HUES64 (cell line): Measurements from ENCODE around the gene POLR1A.

Source experiments
- H3K27ac ChIP-seq: 2 replicates; pipeline ENCODE4 v1.7.0; 2013; ENCODE audit warnings: low read depth, low read length, inconsistent platforms
- H3K27me3 ChIP-seq: 2 replicates; pipeline ENCODE4 v1.6.1; 2013; ENCODE audit warnings: mild to moderate bottlenecking, low read length; ENCODE audit not compliant: insufficient read depth
- H3K36me3 ChIP-seq: 2 replicates; pipeline ENCODE4 v1.6.1; 2013; ENCODE audit warnings: mild to moderate bottlenecking, low read length; ENCODE audit not compliant: insufficient read depth
- H3K4me1 ChIP-seq: 2 replicates; pipeline ENCODE4 v1.6.1; 2013; ENCODE audit warnings: mild to moderate bottlenecking, low read length, moderate library complexity; ENCODE audit not compliant: insufficient read depth
- H3K4me3 ChIP-seq: 2 replicates; pipeline ENCODE4 v1.5.1; 2013; ENCODE audit warnings: mild to moderate bottlenecking, low read length, moderate library complexity
- H3K9ac ChIP-seq: 2 replicates; pipeline ENCODE4 v1.6.1; 2013; ENCODE audit warnings: mild to moderate bottlenecking, low read depth, low read length
- H3K9me3 ChIP-seq: 2 replicates; pipeline ENCODE4 v1.6.1; 2013; ENCODE audit warnings: low read depth, low read length; ENCODE audit not compliant: insufficient read depth
- WGBS: fragments of 150-250, 120-280 bp; methylation state at CpG from one replicate; pipeline ENCODE4 v1.1.7; 2013; ENCODE audit warnings: missing lambda C conversion rate; 5-methylcytosine and 5-hydroxymethylcytosine counted together

Gene POLR1A

DNA sequence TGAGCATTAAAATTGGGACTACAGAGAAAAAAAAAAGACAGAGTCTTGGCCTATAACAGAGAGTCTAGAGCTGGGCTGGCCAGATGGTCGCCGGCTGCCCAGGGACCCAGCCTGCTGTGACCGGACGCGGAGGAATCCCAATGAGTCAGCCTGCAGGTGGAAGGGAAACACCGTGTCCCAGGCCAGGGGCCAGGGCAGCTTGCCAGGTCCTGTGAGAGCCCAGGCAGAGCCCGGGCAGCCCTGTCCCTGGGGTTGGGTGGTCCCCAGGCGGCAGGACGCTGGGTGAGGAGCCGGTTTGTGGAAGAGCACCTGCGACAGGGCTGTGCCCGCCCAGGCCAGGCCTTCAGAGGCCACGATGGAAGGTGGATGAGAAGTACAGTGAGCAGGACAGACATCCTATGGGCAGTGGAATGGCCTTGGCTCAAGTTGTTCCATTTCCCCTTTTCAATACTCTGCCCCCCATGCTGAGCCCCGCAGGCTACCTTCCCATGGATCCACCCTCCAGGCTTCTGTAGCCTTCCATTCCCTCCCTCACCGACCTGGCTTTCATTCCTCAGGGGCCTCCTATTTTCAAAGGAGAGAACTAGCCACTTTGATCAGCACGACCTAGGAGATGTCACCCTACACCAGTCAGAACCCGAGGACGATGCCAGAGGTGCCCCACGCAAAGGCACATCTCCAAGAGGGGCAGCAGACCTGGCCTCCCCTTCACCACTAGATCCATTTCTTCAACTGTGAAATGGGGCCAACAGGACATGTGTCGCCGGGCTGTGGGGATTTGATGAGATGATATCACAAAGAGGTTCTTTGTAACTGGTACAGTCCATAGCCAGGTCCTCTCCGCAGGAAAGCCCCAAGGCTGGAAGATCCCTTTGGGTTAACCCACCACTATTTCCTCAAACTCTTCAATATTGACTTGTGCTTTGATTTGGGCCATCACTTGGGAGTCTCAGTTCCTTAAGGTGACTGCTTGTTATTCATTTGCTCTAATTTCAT is 87.5 kb downstream of the POLR1A start:
- H3K36me3 ChIP-seq = no peaks in the 10 kb centered on the region
- no peak overlapping the region for H3K27ac ChIP-seq
- WGBS = 89% methylated on average over 22 of the region's 22 CpGs
- no peak overlapping the region; the same call in 1 of the 2 replicates for H3K9ac ChIP-seq
- no peaks in the 10 kb centered on the region for H3K27me3 ChIP-seq
- H3K4me3 ChIP-seq = no peak overlapping the region
- no peaks in the 10 kb centered on the region for H3K4me1 ChIP-seq
- H3K9me3 ChIP-seq = 0 out of 2 replicates have a peak, but pooled peaks cover 17% of the 10 kb centered on the region

DNA sequence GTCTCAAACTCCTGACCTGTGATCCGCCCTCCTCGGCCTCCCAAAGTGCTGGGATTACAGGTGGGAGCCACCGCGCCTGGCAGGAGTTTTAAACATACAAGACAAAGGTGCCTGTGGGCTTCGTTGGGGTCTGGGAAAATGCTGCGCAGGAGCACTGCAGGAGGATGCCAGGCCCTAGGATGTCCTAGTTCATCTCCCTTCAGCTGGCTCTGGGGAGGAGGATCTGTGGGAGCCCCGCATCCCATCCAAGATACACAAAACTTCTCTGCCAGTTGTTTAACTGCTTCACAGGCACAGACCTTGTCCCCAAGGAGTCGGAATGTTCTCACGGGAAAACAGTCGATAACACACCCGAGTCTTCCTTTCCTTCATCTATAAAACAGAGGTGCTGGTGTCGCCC is 89.1 kb downstream of the POLR1A start:
- no peaks in the 10 kb centered on the region for H3K4me1 ChIP-seq
- H3K27me3 ChIP-seq = no peaks in the 10 kb centered on the region
- H3K4me3 ChIP-seq = no peak overlapping the region
- no peak overlapping the region for H3K27ac ChIP-seq
- H3K36me3 ChIP-seq = no peaks in the 10 kb centered on the region
- H3K9ac ChIP-seq = no peak overlapping the region
- WGBS = 93% methylated on average over 12 of the region's 12 CpGs
- 0 out of 2 replicates have a peak, but pooled peaks cover 19% of the 10 kb centered on the region for H3K9me3 ChIP-seq

- WGBS = 86% methylated on average over 1 of the region's 1 CpG
- H3K27ac ChIP-seq = no peak overlapping the region
- 0 out of 2 replicates have a peak, but pooled peaks cover 19% of the 10 kb centered on the region for H3K9me3 ChIP-seq
- H3K27me3 ChIP-seq = no peaks in the 10 kb centered on the region
- H3K36me3 ChIP-seq = no peaks in the 10 kb centered on the region
- H3K4me3 ChIP-seq = no peak overlapping the region
- H3K9ac ChIP-seq = no peak overlapping the region
- H3K4me1 ChIP-seq = no peaks in the 10 kb centered on the region
Measured at GRCh38 chr2:86015699-86016098, 90.0 kb downstream of the POLR1A start.

DNA sequence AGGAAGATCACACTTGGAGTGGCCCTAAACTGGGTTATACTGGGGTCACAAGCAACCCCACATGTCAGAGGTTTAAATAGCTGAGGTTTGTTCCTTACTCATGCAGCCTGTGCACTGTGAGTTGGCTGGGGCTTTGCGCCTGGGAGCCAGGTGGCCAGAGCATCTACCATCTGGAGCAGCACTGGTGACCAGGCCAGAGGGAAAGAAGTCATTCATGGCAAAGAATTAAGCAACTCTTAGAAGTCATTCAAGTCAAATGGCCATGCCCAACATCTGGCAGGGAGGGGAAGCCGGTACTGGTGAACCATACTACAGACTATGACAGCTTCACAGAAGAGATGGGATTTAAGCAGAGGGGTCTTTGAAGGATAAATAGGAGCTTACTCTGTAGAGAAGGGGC is 90.7 kb downstream of the POLR1A start:
- no peak overlapping the region for H3K9ac ChIP-seq
- no peak overlapping the region for H3K4me3 ChIP-seq
- 97% methylated on average over 2 of the region's 2 CpGs for WGBS

DNA sequence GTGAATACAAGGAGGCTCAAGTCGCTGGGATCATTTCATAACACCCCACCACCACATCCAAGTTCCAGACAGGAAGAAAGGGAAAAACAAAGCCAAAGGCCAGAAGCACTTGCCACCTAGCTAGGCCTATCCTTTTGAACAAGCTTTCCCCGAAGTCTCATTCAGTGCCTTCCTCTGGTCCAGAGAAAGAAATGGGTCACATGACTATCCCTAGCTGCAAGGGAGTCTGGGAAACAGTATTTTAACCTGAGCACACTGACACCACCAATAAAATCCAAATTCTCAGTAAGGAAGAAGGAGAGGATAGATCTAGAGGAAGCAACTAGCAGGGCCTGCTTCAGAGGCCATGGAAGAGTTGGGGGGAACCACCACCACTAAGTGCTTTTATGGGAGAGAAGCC is 91.2 kb downstream of the POLR1A start:
- Histone ChIP-seq H3K27me3 (no peaks in the 10 kb centered on the region), H3K9ac (no peak overlapping the region), H3K9me3 (0 out of 2 replicates have a peak, but pooled peaks cover 19% of the 10 kb centered on the region), H3K4me1 (no peaks in the 10 kb centered on the region), H3K27ac (no peak overlapping the region), H3K4me3 (no peak overlapping the region), H3K36me3 (no peaks in the 10 kb centered on the region)
- WGBS = 86% methylated on average over 2 of the region's 2 CpGs

More for the DNA sequence above, 90.7 kb downstream of the POLR1A start:
- 0 out of 2 replicates have a peak, but pooled peaks cover 19% of the 10 kb centered on the region for H3K9me3 ChIP-seq
- no peaks in the 10 kb centered on the region for H3K36me3 ChIP-seq
- H3K27ac ChIP-seq = no peak overlapping the region
- no peaks in the 10 kb centered on the region for H3K4me1 ChIP-seq
- no peaks in the 10 kb centered on the region for H3K27me3 ChIP-seq

- no peak overlapping the region for H3K4me3 ChIP-seq
- no peaks in the 10 kb centered on the region for H3K36me3 ChIP-seq
- no peak overlapping the region for H3K27ac ChIP-seq
- H3K4me1 ChIP-seq = no peaks in the 10 kb centered on the region
- 85% methylated on average over 8 of the region's 9 CpGs for WGBS
- no peak overlapping the region for H3K9ac ChIP-seq
- H3K9me3 ChIP-seq = 0 out of 2 replicates have a peak, but pooled peaks cover 19% of the 10 kb centered on the region
- no peaks in the 10 kb centered on the region for H3K27me3 ChIP-seq
Measured at GRCh38 chr2:86012007-86012712, 93.5 kb downstream of the POLR1A start.

DNA sequence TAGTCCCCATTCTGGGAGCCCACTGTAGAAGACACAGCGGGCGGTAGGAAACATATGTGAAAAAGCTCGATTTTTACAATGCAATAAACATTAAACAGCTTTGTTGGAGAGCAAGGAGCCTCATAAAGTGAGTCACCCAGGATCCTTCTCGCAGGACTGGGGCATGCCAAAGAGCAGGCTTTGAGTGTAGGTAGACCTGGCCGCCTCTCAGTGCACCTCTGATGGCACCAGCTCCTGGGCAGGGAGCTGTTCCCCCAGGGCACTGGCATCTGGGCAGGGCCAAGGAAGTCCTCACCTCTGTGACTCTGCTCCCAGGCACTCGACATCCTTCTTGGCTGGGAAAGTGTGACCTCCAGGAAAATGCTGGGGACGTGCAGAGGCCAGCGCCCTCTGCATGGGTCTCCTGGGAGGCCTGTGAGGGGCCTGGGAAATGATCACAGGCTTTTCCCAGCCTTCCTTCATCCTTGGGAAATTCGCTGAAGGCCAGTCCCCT is 94.2 kb downstream of the POLR1A start:
- H3K9ac ChIP-seq = no peak overlapping the region
- H3K36me3 ChIP-seq = no peaks in the 10 kb centered on the region
- no peak overlapping the region for H3K27ac ChIP-seq
- peaks cover 23% of the 10 kb centered on the region; the same call in 1 of the 2 replicates for H3K9me3 ChIP-seq
- H3K4me3 ChIP-seq = no peak overlapping the region
- H3K27me3 ChIP-seq = no peaks in the 10 kb centered on the region
- no peaks in the 10 kb centered on the region for H3K4me1 ChIP-seq
- WGBS = 90% methylated on average over 9 of the region's 9 CpGs

GRCh38 chr2:86010083-86010482 is 95.6 kb downstream of the POLR1A start:
- Histone ChIP-seq H3K36me3 (no peaks in the 10 kb centered on the region), H3K27ac (no peak overlapping the region), H3K27me3 (no peaks in the 10 kb centered on the region), H3K9me3 (peaks cover 34% of the 10 kb centered on the region; the same call in 1 of the 2 replicates), H3K4me3 (no peak overlapping the region), H3K4me1 (no peaks in the 10 kb centered on the region), H3K9ac (no peak overlapping the region)

GRCh38 chr2:86006524-86006923 is 99.2 kb downstream of the POLR1A start:
- Histone ChIP-seq H3K4me1 (no peaks in the 10 kb centered on the region), H3K27me3 (no peaks in the 10 kb centered on the region), H3K9me3 (peaks cover 18% of the 10 kb centered on the region; the same call in 1 of the 2 replicates), H3K36me3 (no peaks in the 10 kb centered on the region), H3K9ac (no peak overlapping the region), H3K27ac (no peak overlapping the region), H3K4me3 (no peak overlapping the region)
- WGBS = 74% methylated on average over 2 of the region's 2 CpGs

DNA sequence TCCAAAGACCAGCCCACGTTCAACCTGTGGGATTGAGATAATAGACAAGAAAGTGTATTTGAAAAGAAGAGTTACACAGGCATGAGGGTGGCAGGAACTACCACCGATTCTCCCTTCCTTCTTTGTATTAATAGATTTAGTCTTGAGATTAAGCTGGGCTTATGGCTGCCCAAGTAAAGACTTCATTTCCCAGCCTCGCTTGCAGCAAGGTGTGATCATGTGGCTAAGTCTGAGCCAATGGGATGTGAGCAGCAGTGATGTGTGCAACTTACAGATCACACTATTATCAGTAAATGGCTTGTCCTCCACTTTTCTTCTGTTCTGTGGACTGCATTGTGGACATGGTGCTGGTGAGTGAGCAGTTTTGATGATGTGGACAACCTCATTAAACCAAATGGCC is 101.7 kb downstream of the POLR1A start:
- 95% methylated on average over 3 of the region's 3 CpGs for WGBS

DNA sequence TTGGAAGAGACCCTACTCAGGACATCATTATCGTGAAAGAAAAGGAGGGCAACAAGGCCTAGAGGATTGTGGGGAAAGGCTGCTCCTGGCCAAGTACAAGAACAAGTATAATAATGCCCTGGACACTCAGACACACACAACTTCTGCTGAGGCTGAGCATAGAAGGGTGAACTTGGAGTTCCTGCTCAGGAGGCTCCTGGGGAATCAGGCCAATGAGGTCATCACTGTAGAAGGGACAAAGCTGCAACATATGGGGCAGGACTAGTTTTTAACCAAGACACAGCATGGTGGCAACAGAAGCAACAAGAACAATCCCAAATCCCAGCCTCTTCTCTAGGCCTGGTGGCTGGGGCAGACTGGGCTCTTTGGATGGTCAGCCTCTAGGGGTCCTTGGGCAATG is 102.6 kb downstream of the POLR1A start:
- Histone ChIP-seq H3K27ac (no peak overlapping the region), H3K4me3 (no peak overlapping the region), H3K4me1 (peaks cover 14% of the 10 kb centered on the region), H3K36me3 (no peaks in the 10 kb centered on the region), H3K9ac (no peak overlapping the region), H3K27me3 (no peaks in the 10 kb centered on the region), H3K9me3 (peaks cover 18% of the 10 kb centered on the region; the same call in 1 of the 2 replicates)
- 100% methylated on average over 1 of the region's 1 CpG for WGBS

More for the DNA sequence above, 101.7 kb downstream of the POLR1A start:
- no peaks in the 10 kb centered on the region for H3K27me3 ChIP-seq
- no peak overlapping the region for H3K4me3 ChIP-seq
- H3K9me3 ChIP-seq = peaks cover 18% of the 10 kb centered on the region; the same call in 1 of the 2 replicates
- no peak overlapping the region for H3K9ac ChIP-seq
- H3K36me3 ChIP-seq = no peaks in the 10 kb centered on the region
- no peak overlapping the region for H3K27ac ChIP-seq
- peaks cover 7% of the 10 kb centered on the region; the same call in 1 of the 2 replicates for H3K4me1 ChIP-seq
